HG02885 (cell line): ENCODE results near the gene C10orf53.

Experiments
- ATAC-seq: cut with Tn5 transposase; IDR thresholded peaks from one replicate; pipeline ENCODE4 v1.9.1; 2021; ENCODE audit warnings: mild to moderate bottlenecking; ENCODE audit not compliant: unreplicated experiment, poor library complexity

Gene C10orf53, protein sequence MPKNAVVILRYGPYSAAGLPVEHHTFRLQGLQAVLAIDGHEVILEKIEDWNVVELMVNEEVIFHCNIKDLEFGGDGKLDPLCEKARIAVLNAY

DNA sequence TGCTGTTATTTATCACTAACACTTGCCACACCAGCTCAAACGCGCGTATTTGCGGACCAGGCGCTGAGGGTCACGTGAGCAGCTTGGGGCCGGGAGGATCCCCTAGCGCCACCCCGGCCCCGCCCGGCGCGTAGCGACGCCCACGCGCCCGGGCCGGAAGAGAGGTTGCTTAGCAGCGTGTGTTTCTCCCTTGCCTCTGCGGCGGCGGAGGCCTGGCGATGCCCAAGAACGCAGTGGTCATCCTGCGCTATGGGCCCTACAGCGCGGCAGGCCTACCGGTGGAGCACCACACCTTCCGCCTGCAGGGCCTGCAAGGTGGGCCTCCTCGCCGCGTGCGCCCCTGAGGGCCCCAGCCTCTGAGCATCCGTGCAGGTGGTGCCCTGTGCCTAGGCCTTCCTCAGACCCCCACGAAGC lies at the start of gene C10orf53:
C10orf53 (plus strand) TSS at position 172 of the 414 bp plus-strand sequence; CDS start at position 219, 47 bp downstream.
- no peak for ATAC-seq

DNA sequence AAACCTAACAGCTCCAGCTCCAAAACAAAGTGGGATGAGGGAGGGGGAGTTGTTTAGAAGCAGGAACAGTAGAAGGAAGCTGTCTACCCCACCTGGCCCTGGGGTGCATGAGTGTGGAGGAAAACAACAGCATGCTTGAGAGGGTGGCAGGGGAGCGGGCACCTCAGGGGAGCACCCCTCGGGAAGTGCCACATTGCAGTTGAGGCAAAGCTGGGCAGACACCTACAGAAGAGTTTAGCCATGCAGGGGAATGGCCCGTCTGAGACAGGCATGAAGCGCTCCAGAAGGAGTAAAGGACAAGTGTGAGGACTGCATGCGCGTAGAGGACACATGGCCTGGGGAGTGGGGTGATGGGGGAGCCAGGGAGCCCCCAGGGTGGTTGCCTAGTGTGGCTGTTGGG lies 47.5 kb upstream of the C10orf53 start:
- no peak for ATAC-seq

DNA sequence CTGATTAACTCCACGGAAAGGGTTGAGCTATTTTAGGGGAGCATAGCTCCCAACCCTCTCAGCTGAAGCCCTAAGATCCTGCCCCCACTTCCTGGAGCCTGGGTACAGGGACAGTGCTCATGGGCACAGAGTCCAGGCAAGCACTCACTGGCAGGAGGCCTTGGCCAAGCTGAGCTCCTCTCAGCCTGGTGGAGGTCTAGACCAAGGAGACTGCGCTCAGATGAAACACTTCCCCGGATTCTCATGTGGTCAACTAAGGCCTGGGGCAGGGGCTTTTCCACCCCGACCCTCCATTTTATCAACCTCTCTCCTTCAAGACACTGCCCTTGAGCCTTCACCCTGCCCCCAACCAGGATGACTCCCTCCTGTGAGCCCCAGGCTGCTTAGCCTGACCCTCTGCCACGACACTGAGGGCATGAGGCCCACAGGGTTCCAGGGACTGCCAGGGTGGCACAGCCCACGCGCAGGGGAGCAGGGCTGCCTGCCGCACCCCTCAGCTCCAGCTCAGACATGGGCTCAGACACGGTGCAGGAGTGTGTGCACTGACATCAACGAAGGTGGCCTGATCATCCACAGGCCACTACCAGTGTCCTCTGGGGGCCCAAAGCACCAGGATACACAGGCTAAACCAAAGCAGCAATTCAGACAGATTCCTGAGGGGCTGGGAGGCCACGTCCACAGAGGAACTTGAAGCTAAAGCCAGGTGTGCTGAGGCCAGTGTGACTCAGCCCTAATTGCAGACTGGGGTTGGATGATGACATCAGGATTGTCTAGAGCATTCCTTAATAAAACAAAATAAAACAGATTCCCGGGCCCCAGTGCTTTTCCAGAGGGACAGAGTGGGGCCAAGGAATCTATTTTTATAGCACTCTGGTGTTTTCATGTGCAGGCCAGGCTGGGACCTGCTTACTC lies 46.8 kb upstream of the C10orf53 start:
- ATAC-seq = no peak

DNA sequence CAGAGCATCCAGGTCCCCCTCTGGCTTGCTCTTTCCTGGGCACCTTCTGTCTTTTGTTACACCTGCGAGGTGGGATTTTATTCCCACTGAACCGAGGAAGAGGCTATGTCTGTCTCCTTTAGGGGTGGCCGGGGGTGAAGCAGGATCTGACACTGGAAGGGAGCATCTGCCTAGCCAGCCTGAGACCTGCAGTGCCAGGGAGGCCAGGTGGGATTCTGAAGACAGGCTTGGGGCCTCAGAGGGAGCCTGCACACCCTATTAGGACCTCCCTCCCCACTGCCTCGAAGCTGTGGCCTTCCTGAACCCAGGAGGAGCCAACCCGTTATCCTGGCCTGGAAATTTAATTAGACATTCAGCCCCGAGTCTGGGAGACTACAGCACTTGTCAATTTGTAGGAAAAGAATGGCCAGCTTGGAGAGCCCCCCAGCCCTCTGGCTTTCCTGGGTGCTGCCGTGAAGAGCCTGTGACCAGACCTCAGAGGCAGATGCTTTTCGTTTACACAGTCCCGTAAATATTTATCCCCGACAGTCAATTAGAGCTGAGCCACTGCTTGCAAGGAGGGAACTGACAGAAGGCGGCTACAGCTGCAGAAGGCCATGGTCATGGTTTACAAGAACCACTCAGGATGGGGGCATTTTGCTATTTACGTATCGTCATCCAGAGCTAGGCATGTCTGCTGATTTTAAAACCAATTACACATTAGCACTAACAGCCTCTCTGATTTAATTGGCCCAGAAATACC lies 46.0 kb upstream of the C10orf53 start:
- no peak for ATAC-seq

DNA sequence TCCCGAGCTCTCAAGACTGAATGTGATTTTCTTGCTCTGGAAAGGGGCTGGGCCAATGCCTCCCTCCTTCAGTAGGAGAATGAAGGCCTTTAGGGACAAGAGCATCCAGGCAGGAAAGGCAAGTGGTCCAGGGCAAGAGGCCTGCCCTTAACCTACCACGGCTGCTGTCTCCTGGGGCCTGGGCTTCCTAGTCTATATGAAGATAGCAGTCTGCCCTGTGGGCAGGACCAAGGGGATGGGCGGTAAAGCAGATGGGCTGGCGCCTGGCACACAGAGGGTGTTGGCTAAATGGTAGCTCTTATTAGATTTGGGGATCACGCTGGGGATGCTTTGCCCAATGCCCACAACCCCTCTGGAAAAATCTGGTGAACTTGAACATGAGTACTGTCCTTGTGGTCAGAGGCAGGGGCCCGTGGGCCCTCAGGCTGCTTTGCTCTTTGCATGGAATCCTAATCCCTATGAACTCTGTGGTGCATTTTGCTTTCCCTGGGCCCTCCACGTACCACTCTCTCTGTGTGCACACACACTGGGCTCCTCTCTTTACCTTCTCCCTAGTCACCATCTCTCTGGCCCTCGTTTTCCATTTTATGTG lies 45.3 kb upstream of the C10orf53 start:
- ATAC-seq = no peak

DNA sequence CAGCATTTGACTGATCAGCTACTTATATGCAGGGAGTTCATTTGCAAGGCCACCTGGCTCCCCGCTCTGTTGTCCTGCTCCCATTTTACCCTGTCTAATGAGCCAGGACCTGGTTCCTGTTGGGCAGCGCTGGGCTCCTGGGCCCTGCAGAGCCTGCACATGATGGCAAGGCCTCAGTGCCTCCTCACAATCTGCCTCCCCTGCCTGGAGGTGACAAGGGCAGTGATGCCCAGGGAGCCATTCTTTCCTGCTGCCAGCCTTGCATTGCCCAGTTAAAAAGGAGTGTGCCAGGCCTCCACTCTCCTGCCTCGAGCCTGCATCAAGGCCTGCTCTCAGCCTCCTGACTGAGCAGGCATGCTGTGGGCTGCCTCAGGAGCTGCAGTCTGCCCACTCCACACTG lies 37.1 kb upstream of the C10orf53 start:
- no peak for ATAC-seq

DNA sequence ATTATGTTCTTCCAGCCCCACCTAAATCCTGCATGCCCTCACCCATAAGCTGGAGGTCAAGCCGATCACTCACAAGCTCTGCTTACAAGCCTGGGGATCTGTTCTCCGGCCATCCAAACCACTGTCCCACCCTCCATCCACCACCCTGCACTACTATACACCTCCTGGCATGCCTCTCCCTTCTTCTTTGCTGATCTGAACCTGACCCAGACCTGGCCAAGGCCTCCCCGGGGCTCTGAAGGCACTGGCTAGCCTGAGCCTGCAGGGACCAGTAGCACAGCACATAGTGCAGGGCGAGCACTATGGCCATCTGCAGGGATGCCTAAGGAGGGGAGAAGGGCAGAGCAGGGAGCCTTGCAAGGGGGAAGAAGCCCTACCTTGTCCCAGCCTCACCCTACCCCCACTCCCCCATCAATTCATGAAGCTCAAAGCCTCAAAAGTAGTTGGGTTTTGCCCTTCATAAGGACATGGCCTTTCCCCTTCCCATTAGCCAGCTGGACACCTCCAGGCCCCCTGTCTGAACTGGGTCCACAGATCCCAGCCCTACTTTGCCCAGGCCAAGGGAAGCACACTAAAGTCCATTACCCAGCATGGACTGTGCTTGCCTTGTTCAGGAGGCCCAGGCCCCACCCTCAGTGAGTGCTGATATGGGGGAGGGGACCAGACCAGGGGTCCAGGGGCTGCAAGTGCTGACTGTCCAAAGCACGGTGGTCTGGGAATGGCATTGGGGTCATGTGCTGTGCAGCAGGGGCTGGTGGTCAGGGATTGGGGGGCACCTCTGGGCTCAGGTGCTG lies 36.0 kb upstream of the C10orf53 start:
- ATAC-seq = no peak

DNA sequence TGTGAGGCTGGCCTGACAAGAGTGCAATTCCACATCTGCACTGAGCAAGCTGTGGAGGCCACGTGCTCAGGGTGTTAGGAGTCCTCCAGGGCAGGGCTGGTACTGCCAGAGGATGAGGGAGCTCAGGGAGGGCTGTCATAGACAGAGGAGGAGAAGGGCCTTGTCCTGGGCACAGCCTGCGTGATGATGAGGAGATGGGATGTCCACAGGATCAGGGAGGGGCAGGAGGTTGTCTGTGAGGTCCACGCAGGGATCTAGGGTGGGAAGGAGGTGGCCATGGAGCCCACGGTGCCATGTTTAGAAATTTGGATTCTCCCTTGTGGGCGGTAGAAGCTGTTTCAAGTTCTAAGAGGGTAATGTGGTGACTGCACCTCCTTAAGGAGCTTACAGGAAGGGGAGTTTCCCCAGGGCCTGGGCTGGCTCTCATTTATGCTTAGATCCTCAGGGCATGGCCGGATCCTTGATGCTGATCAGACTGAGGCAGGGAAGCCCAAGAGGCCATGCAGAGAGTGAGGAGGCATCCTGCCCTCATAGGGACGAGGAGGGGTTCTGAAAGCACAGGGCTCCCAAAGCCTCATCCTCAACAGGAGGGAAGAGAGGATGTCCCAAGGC lies 35.3 kb upstream of the C10orf53 start:
- ATAC-seq = no peak

DNA sequence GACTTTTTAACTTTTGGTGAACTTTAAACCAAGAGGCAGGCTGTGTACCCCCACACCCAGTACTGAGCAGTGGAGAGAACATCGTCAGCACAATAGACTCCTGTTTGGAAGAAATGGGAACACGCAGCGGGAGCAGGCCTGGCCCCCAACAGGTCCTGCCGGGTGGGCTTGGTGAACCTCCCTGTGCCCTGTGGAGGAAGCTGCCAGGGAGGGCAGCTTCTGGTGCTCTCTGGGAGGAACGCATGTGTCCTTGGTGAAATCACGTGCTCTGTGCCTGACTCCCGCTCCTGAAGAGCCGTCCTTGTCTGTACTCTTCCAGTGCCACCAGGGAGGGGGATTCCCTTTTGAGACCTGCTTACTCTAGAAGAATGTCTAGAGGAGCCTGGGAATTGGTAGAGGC lies 34.0 kb upstream of the C10orf53 start:
- no peak for ATAC-seq

DNA sequence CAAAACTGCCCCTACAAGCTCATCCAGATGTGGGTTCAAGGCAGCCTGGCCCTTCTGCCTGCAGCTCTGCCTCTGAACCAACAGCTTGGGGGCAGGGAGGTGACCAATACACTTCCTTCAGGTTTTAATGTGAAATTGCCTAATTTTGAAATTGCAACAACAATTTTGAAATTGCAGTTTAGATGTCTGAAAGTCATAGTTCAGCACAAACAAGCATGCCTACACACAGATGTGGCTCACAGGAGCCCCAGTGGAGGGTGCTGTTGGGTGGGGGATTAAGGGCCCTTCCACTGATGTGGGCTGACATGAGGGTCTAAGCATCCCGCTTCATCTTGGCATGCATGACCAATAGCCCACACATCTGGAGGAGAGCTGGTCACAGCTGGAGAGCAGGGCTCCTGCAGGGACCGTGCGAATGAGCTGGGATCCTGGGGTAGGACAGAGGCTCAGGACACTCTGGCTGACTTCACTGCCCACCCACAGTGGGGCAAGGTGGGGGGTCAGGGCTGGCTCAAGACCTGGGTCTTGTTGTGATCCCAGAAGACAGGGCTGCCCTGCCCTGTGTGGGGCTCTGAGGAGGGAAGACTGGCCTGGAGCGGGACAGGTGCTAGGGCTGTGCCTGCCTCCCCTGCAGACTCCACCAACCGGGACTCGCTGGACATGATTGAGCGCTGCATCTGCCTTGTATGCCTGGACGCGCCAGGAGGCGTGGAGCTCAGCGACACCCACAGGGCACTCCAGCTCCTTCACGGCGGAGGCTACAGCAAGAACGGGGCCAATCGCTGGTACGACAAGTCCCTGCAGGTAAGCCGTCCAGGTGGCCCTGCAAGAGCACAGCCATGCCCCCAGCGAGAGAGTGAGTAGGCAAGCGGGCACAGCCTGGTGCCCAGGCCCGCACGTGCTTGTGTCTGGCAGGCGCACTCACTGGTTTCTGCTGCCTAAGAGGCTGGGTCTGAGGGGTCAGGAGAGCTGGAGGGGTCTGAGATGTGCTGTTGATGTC lies 33.3 kb upstream of the C10orf53 start:
- ATAC-seq = no peak

DNA sequence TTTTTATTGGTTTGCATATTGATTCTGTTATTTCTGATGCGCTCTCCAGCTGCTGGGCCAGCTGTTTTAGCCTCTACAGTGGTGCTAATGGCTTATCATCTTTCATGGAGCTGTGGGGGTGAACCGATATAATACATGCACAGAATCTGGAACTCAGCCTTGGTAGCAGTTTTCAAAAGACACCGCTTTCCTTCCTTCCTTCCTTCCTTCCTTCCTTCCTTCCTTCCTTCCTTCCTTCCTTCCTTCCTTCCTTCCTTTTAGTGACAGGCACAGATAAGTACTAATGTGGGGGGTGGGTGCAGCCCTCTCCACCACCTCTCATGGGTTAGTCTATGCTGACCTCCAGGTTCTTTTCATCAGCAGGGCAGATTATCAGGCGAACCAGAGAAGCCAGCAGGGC lies 31.9 kb upstream of the C10orf53 start:
- no peak for ATAC-seq

DNA sequence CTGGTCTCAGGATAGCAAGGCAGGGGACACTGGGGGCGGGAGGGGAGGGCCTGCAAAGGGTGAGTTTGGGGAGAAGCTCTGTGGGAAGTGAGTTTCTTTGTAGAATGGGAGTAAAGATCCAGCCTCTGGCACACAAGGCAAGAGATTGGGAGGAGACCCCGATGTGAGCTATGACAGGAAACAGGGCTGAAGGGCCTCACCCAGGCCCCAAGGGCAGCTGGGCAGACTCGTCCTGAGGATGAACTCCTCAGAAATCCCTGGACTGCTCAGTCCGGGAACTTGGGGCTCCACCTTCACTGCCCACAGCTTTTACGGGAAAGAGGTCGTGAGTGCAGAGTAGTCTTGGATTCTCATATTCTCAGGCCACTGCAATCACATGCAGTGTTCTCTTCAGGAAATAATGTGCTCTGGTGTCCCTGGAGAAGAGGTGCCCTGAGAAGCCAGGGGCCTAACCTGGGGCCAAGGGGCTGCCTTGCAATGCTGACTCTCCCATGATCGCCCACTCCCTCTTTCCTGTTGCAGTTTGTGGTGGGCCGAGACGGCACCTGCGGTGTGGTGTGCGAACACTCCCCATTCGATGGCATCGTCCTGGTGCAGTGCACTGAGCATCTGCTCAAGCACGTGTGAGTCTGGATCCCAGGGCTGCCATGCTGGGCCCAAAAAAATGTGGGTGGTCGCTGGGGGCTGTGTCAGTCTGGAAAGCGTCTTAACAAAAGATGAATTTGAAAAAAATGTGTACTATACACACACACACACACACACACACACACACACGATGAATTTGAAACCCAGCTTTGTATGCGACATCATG lies 31.3 kb upstream of the C10orf53 start:
- ATAC-seq = no peak

DNA sequence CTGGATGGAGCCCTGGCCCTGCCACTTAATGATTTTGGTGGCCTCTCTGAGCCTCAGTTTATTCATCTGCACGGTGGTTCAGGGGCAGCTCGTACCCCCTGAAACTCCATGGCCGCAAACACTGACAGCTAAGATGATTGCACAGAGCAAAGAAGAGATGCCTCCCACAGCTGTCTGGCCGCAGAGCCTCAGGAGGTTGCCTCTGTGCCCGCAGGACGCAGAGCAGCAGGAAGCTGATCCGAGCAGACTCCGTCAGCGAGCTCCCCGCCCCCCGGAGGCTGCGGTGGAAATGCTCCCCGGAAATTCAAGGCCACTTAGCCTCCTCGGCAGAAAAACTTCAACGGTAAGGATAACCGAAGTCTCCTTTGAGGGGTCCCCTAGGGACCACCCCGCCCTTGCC lies 30.2 kb upstream of the C10orf53 start:
- no peak for ATAC-seq

DNA sequence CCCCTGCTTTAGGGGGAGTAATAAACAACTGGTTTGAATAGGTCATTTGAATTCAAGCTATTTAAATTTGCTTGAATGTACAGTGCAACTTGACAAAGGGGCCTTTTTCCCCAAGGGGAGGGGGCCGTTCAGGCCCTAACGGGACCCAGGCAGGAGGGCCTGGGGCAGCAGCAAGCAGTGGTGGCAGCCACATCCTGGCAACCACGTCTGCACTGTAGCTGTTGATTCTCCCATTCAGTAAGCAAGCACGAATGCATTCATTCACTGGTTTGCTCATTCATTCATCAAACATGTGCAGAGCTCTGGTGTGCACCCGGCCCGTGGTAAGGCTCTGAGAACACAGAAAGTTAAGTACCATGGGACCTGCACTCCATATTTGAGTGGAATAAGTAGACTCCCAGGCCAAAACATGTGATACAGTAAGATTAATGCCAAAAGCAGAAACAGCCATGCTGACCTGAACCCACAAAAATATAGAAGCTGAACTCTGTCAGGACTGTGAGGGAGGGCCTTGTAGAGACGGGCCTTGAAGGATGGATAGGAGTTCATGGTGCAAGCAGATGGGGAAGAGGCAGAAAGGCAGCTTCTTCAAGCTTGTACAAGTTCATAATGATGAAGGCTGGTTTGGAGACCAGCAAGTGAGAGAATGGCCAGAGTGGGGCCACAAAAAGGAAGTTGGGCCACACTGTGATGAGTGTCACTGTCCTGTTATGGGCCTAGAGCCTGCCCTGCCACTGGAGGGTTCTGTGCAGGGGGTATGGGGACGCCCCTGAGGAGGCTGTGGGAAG lies 29.3 kb upstream of the C10orf53 start:
- no peak for ATAC-seq

DNA sequence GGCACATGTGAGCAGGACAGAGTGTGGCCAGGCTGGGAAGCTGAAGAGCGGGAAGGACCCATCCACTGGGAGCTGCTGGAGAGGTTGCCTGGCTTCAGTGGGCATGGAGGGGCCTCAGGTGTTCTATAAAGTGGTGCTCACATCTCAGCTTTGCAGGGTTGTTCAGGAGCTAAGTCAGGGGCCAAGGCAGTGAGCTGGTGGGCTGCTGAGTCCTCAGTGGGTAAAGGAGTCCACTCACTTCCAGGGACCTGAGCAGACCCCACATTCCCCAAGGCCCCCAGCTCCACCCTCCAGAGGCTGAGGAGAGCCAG lies 28.8 kb upstream of the C10orf53 start:
- ATAC-seq = no peak

DNA sequence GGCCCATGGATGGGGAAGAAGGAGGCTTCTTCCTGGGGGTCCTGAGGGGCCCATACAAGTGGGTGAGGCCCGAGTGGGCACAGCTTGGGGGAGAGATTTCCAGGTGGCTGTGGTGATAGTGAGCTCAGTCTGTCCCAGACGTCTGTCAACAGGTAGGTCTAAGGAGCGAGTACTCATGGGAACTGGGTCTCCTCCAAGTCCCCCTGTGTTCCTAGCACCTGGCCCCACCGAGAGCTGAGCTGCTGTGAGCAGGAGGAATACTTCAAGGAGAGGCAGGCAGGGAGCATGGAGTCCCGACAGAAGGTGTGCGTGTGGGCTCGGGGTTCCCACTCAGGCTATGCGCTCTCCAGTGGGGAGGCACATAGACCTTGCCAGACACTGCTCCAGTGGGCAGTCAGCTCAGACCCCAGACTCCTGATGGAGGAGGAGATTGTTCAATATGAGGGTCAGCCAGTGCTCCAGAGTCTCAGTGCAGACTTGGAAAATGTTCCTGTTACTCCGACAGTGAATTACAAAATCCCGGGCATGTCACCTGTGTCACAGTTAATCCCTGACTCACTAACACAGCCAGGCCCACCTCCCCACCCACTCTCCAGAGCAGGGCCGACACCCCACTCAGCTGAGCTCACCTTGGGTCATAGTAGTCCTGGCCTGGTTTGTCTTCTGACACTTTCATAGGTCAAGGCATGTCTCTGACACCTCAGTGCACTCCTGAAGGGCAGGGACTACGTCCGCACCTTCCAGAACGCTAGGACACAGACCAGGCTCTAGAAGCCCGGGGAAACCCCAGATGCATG lies 28.2 kb upstream of the C10orf53 start:
- no peak for ATAC-seq
